ENCODE measurements around the gene FAM151A.

The FAM151A gene

DNA sequence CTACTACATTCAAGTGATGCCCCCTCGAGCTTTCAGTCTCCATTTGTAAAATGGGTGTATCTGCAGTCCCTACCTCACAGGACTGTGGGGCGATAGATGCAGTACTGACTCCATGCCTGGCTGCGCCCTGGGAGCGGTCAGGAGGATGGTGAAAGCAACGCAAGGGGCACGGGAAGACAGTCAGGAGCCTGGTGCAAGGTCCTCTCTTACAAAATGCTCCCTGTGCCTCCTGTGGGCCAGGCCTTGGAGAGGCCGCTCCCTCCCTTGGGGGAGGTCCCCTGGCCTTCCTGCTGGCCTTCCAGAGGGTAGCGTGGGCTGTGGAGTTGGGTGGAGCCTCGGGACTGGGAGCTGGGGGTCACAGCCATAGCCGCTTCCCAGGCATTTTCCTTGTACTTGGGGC, 21.6 kb downstream of the FAM151A start:
- no peaks in the 10 kb centered on the region for H3K36me3 Mint-ChIP-seq (ENCODE audit: low read depth)
- peaks cover 15% of the 10 kb centered on the region for H3K4me1 Mint-ChIP-seq (ENCODE audit: low read depth)
- no peaks in the 10 kb centered on the region for H3K9me3 Mint-ChIP-seq
- DNase-seq = no peak
- H3K4me3 Mint-ChIP-seq = no peak overlapping the region
- no peaks in the 10 kb centered on the region for H3K27me3 Mint-ChIP-seq
- no peak overlapping the region for H3K27ac Mint-ChIP-seq

DNA sequence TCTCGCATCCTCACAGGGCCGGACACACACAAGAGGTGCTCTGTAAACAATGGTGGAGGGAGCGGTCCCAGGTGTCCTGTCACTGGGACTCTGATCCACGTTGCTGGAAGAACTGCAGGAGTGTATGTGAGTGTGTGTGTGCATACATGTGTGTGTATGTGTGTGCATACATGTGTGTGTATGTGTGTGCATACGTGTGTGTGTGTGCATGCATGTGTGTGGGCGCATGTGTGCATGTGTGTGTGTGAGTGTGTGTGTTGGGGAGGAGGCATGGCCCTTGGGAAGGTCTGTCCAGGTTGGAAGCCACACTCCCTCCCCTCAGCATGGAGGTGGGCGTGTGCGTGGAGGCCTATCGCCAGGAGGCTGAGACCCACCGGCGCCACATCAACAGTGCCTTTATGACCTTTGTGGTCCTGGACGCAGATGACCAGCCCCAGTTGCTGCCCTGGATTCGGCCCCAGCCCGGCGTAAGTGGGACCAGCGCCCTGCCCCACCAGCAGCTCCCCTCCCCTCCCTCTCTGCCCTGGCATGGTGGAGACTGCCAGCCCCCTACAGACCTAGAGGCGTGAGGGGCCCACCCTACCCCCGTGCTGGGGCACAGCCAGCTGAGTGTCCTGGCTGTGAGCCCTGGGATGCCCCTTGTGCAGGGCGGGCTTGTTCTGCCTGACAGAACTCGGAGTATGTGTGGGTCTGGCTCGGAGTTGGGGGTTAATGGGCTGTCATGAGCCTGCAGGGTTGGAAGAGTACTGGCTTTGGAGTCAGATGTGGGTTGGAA, 22.2 kb downstream of the FAM151A start:
- H3K36me3 Mint-ChIP-seq (ENCODE audit: low read depth) = no peaks in the 10 kb centered on the region
- H3K4me1 Mint-ChIP-seq (ENCODE audit: low read depth) = peaks cover 15% of the 10 kb centered on the region
- H3K4me3 Mint-ChIP-seq = no peak overlapping the region
- no peak for DNase-seq
- H3K27me3 Mint-ChIP-seq = no peaks in the 10 kb centered on the region
- H3K27ac Mint-ChIP-seq = no peak overlapping the region
- no peaks in the 10 kb centered on the region for H3K9me3 Mint-ChIP-seq

DNA sequence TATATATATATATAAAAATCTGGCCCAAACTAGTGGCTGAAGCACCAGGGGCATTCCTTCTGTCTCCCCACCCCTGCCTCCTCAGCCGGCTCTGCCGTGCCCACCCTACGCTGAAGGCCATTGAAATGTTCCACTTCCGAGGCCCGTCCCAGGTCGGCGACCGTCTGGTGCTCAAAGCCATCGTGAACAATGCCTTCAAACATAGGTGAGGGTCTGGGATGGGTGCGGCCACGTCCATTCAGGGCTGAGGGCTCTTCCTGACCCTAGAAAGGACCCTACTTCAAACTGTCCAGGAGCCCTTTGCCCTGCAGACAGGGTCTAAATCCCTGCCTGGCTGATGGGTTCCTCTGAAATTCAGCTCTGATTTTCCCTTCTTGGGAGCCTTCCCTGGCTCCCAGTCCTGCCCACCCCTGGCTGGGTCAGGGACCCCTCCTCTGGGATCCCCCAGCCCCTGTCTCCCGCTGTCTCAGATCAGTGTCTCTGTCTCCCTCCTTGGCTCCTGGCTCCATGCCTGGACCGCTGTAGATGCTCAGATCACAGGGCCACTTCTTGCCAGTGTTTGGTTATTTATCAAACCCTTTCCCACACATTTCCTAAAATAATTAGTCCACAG, 24.0 kb downstream of the FAM151A start:
- Mint-ChIP-seq H3K4me1 (ENCODE audit: low read depth) (peaks cover 4% of the 10 kb centered on the region), H3K4me3 (no peak overlapping the region), H3K9me3 (no peaks in the 10 kb centered on the region), H3K27me3 (no peaks in the 10 kb centered on the region), H3K27ac (no peak overlapping the region), H3K36me3 (ENCODE audit: low read depth) (no peaks in the 10 kb centered on the region)
- no peak for DNase-seq

DNA sequence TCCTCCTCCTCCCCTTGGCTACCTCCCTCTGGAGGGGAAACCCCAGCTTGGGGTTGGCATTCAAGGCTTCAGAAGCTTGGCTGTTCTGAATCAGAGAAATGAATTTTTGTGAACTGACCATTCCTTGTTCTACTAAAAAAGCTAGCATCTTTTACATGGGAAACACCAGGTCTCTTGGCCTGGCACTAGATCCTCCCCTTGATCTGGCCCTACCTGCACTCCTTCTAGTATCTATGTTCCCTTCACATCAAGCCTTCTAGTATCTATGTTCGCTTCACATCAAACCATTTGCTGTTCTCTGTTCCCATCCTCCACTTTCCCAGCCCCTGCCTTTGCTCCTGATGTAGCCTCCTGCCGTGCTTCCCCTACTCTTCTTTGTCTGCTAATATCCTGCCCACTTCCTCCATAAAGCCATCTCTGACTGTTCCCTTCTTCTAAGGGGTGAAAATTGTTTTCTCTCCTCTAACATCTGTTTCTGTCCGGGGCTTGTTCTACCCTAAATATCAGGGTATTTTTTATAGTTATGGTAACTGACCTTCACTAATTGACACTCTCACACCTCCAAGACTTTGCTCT, 25.8 kb downstream of the FAM151A start:
- DNase-seq = no peak
- no peaks in the 10 kb centered on the region for H3K9me3 Mint-ChIP-seq
- H3K36me3 Mint-ChIP-seq (ENCODE audit: low read depth) = no peaks in the 10 kb centered on the region
- no peak overlapping the region for H3K4me3 Mint-ChIP-seq
- no peaks in the 10 kb centered on the region for H3K4me1 Mint-ChIP-seq (ENCODE audit: low read depth)
- no peak overlapping the region for H3K27ac Mint-ChIP-seq
- no peaks in the 10 kb centered on the region for H3K27me3 Mint-ChIP-seq

DNA sequence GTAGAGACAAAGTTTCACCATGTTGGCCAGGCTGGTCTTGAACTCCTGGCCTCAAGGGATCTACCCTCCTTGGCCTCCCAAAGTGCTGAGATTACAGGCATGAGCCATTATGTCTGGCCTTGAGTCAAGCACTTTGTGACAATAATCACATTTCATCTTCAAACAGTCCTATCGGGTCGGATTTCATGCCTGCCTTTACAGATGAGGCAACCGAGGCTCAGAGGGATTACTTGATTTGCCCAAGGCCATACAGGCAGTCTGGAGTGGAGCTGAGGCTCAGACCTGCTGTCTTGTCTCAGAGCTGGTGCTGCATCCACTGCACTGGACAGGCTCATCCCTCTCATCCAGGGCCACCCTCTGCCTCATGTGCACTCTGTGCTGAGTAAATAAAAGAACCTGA, 26.6 kb downstream of the FAM151A start:
- no peak for DNase-seq
- no peaks in the 10 kb centered on the region for H3K9me3 Mint-ChIP-seq
- H3K27me3 Mint-ChIP-seq = no peaks in the 10 kb centered on the region
- no peaks in the 10 kb centered on the region for H3K36me3 Mint-ChIP-seq (ENCODE audit: low read depth)
- H3K4me1 Mint-ChIP-seq (ENCODE audit: low read depth) = no peaks in the 10 kb centered on the region
- no peak overlapping the region for H3K27ac Mint-ChIP-seq
- H3K4me3 Mint-ChIP-seq = no peak overlapping the region

DNA sequence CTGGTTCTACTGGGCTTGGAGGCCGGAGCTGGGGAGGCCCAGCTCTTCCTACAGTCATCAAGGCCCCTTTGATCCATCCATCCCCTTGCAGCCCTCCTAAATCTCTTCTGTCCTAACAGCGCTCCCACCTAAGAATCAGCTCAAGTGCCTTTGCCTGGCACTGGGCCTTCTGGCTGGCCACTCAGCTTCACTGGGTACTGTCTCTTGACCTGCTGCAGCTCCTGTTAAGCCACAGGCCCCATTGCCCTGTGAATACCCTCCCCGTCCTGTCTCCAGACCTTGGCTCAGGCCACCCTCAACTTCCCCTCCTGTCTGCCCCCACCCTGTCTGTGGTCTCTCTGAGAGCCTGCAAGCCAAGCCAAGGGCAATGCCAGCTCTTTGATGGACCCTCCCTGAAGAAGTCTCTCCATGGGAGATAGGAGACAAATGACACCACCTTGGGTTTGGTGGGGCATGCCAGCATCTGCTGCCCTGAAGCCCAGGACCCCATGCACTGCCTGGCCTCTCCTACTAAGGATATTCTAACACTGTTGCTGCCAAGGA, 27.3 kb downstream of the FAM151A start:
- DNase-seq = no peak
- H3K36me3 Mint-ChIP-seq (ENCODE audit: low read depth) = no peaks in the 10 kb centered on the region
- no peak overlapping the region for H3K27ac Mint-ChIP-seq
- H3K27me3 Mint-ChIP-seq = no peaks in the 10 kb centered on the region
- no peak overlapping the region for H3K4me3 Mint-ChIP-seq
- no peaks in the 10 kb centered on the region for H3K9me3 Mint-ChIP-seq
- no peaks in the 10 kb centered on the region for H3K4me1 Mint-ChIP-seq (ENCODE audit: low read depth)

DNA sequence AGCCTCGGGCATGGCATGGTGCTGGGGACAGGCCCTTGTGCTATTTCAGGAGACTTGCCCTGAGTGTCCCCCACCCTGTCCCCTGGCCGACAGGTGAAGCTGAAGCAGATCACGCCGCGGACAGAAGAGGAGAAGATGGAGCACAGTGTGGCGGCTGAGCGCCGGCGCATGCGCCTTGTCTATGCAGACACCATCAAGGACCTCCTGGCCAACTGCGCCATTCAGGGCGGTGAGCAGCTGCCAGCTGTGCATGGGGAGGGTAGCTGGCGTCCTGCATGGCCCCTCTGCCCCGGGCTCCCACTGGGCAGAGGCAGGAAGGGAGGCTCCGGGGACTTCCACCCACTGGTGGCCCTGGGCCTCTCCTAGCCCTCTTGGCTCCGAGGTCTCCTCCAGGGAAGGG, 28.9 kb downstream of the FAM151A start:
- no peak overlapping the region for H3K27ac Mint-ChIP-seq
- H3K9me3 Mint-ChIP-seq = no peaks in the 10 kb centered on the region
- H3K4me3 Mint-ChIP-seq = no peak overlapping the region
- no peaks in the 10 kb centered on the region for H3K36me3 Mint-ChIP-seq (ENCODE audit: low read depth)
- H3K4me1 Mint-ChIP-seq (ENCODE audit: low read depth) = no peaks in the 10 kb centered on the region
- no peak for DNase-seq
- H3K27me3 Mint-ChIP-seq = no peaks in the 10 kb centered on the region

DNA sequence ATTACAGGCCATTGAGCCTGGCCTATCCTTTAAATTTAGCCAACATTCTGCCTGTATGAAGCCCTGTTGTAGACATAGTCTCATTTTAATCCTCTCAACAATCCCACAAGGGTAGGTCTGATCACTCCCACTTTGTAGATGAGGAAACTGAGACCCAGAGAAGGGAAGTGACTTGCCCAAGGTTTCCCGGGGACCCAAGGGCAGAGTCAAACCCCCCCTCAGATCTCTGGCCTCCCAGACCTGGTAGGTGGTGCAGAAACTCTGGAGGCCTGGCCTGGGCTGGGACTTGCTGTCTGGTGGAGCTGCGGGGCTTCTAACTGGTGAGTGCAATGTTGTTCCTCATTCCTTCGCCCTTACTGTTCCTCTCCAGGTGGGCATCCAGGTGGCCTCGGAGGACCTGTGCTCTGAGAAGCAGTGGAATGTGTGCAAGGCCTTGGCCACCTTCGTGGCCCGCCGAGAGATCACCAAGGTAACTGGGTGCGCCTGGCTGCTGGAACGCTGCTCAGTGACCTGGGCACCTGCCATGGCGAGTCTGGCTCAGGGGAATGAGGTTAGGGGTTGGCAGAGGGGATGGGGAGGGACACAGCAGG, 29.7 kb downstream of the FAM151A start:
- H3K4me3 Mint-ChIP-seq = no peak overlapping the region

DNA sequence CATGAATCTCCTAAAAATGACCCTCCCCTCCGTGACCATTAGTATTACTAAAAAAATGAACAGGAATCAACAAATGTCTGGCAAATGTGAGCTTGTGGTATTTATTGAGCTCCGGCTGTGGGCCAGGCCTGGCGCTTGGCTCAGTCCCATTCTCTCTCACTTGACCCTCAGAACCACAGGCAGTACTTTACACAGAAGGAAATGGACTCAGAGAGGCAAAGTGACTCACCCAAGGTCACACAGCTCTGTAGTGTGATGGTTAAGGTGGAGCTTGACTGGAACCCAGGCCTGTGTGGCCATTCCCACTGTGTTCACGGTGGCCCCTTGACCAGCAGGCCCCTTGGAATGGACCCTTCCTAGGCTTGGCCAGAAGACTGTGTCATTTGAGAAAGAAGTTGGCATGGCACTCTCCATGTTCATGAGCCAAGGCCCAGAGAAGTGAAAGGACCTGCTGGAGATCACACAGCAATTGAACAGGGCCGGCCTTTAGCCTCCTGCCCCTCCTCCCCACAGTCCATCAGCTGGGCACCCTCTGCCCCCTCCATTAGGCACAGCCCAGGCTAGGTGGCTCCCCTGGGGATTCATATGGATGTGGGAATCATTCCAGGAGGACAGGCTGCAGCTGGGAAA, 32.1 kb downstream of the FAM151A start:
- no peak overlapping the region for H3K27ac Mint-ChIP-seq
- DNase-seq = no peak
- no peaks in the 10 kb centered on the region for H3K27me3 Mint-ChIP-seq
- H3K4me1 Mint-ChIP-seq (ENCODE audit: low read depth) = peaks cover 5% of the 10 kb centered on the region
- H3K4me3 Mint-ChIP-seq = no peak overlapping the region
- no peaks in the 10 kb centered on the region for H3K36me3 Mint-ChIP-seq (ENCODE audit: low read depth)
- no peaks in the 10 kb centered on the region for H3K9me3 Mint-ChIP-seq

More for the DNA sequence above, 29.7 kb downstream of the FAM151A start:
- no peak for DNase-seq
- Mint-ChIP-seq H3K27me3 (no peaks in the 10 kb centered on the region), H3K4me1 (ENCODE audit: low read depth) (peaks cover under 1% of the 10 kb centered on the region), H3K36me3 (ENCODE audit: low read depth) (no peaks in the 10 kb centered on the region), H3K9me3 (no peaks in the 10 kb centered on the region), H3K27ac (no peak overlapping the region)

DNA sequence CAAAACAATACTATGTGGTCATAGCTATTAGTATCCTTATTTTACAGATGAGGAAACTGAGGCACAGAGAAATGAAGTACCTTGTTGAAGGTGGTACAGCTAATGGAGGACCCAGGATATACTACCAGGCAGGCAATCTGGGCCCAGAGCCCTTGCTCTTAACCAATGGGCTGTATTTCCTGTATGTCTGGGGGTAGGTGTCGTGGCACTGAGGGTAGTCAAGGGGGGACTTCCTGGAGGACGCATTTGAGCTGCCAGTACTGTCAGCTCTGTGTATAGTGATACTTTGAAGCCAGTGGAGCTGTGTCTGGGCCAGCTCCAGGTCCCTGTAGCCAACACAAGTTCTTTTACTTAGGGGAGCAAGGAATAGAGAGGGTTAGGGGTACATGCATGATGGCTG, 34.9 kb downstream of the FAM151A start:
- H3K9me3 Mint-ChIP-seq = no peaks in the 10 kb centered on the region

DNA sequence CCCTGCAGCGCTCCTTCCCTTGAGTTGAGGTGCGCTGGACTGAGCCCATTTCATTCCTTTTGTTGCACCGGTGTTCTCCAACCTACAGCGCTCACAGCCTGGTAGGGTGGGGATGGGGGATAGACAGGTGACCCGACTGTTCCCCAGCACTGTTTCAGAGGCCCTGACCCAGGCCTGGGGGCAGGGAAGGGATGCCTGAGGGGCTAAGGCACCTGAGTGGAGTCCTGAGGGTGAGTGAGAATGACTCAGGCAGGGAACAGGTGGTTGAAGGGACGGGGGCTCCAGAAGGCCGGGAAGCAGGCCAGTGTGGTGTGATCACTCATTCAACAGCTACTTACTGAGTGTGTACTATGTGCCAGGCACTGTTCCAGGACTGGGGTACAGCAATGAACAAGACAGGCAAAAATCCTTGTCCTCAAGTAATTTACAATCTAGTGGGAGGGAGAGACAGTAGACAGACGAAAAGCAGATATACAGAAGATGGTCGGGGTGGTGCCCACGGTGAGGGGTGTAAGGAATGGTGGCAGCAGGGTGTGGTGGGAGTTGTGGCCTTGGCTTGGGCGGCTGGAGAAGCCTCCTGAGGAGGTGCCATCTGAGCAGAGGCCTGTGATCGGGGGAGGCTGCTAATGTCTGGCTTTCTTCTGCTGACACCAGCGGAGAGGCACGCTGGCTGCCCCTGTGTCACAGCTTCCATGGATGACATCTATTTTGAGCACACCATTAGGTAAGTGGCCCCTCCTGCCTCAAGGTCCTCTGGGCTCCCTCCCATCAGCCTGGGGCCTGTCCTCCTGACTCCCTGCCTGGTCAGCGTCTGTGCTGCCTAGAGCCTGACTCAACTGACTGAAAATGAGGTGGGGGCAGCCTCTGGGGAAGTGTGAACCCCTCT, 37.9 kb downstream of the FAM151A start:
- Mint-ChIP-seq H3K4me1 (ENCODE audit: low read depth) (peaks cover 5% of the 10 kb centered on the region), H3K27ac (no peak overlapping the region), H3K36me3 (ENCODE audit: low read depth) (no peaks in the 10 kb centered on the region), H3K9me3 (no peaks in the 10 kb centered on the region), H3K4me3 (no peak overlapping the region), H3K27me3 (no peaks in the 10 kb centered on the region)
- no peak for DNase-seq

More for the DNA sequence above, 34.9 kb downstream of the FAM151A start:
- Mint-ChIP-seq H3K4me1 (ENCODE audit: low read depth) (peaks cover 5% of the 10 kb centered on the region), H3K27ac (no peak overlapping the region), H3K4me3 (no peak overlapping the region), H3K27me3 (no peaks in the 10 kb centered on the region), H3K36me3 (ENCODE audit: low read depth) (no peaks in the 10 kb centered on the region)
- no peak for DNase-seq

DNA sequence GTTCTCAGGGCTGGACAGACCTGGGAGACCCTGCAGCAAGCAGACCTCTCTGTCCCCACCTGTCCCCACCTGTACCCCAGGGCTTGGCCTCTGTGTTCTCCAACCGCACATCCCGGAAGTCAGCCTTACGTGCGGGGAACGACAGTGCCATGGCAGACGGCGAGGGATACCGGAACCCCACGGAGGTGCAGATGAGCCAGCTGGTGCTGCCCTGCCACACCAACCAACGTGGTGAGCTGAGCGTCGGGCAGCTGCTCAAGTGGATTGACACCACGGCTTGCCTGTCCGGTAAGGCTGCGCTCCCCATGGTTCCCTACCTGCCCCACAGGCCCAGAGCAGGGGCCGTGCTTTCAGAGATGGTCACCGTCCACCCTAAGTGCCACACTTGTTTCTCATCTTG, 38.8 kb downstream of the FAM151A start:
- Mint-ChIP-seq H3K27ac (no peak overlapping the region), H3K4me1 (ENCODE audit: low read depth) (peaks cover 5% of the 10 kb centered on the region), H3K4me3 (no peak overlapping the region), H3K9me3 (no peaks in the 10 kb centered on the region), H3K36me3 (ENCODE audit: low read depth) (no peaks in the 10 kb centered on the region), H3K27me3 (no peaks in the 10 kb centered on the region)
- no peak for DNase-seq

DNA sequence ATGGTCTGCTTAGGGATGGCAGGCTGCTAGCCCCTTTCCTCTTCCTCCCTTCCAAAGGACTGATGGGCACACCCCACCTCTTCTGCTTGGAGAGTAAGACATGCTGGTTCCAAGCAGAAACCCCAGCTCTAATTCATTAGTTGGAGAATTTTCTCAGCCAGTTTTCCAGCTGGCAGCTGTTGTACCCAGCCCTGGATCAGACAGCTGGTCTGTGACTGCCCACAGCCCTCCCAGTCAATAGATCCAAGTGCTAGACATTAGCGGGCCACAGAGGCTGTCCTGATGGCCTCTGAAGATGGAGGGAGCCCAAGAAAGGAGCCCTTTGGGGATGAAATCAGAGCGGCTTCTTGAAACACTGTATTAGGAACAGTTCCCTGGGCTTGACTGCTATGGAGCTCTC, 39.5 kb downstream of the FAM151A start:
- H3K4me1 Mint-ChIP-seq (ENCODE audit: low read depth) = peaks cover 5% of the 10 kb centered on the region
- no peaks in the 10 kb centered on the region for H3K9me3 Mint-ChIP-seq
- H3K36me3 Mint-ChIP-seq (ENCODE audit: low read depth) = no peaks in the 10 kb centered on the region
- no peak overlapping the region for H3K27ac Mint-ChIP-seq
- no peaks in the 10 kb centered on the region for H3K27me3 Mint-ChIP-seq
- no peak for DNase-seq
- H3K4me3 Mint-ChIP-seq = no peak overlapping the region

DNA sequence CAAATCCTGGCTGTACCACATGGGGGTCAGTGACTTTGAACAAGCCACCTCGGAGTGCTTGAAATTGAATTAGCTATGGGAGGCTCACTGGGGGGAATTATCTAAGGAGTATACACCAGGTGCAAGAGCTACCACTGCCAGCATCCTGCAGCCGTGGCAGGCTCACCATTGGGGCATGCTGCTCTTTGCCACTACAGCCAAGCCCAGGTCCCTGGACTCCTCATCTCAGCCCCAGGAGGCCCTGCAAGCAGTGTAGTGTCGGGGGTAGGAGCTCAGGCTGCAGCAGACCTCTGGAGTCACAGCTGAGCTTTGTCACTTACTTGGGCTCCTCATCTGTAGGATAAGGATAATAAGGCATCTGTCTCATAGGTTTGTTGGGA, 40.0 kb downstream of the FAM151A start:
- Mint-ChIP-seq H3K4me1 (ENCODE audit: low read depth) (peaks cover under 1% of the 10 kb centered on the region), H3K27ac (no peak overlapping the region), H3K4me3 (no peak overlapping the region), H3K36me3 (ENCODE audit: low read depth) (no peaks in the 10 kb centered on the region), H3K27me3 (no peaks in the 10 kb centered on the region), H3K9me3 (no peaks in the 10 kb centered on the region)
- DNase-seq = no peak

Data from activated T-cell treated with anti-CD3 and anti-CD28 coated beads, Interleukin-2, amount 50 U/mL, for 24 hours (primary cell).